Bone marrow (tissue), 2 donors: Measurements from ENCODE around the gene DGCR8.
"Not testable (repeated sequence)": the region's sequence is repeated elsewhere in the genome, so short reads cannot be mapped to it uniquely, and the experiment has no call there.

ENCODE experiments used
- DNase-seq, 2 donors: peaks; one replicate each; lab custom pipeline; 2025; lab: John Stamatoyannopoulos, UW

DGCR8 gene

DNA sequence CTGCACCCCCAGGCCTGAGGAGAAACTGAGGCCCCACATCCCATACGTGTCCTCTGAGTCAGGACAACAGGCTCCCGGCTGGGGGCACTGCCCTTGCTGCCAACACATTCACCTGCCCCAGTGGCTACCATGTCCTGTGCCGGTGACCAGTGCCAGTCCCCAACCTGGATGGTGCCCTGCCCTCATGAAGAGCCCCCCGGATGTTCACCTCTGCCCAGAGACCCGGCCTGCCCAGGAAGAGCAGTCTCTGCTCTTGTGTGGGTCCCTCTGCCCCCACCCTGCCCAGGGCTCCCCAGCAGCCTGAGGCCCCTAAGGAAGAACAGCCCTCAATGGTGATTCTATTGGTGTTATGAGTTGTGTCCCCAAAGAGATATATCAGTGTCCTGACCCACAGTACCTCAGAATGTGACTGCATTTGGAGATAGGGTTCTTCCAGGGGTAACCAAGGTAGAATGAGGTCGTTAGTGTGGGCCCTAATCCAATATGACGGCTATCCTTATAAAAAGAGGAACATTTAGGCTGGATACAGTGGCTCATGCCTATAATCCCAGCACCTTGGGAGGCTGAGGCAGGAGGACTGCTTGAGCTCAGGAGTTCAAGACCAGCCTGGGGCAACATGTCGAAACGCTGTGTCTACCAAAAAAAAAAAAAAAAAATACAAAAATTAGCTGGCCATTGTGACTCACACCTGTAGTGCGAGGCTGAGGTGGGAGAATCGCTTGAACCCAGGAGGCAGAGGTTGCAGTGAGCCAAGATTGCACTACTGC, 13.2 kb upstream of the DGCR8 start:
- DNase-seq: no peak

DNA sequence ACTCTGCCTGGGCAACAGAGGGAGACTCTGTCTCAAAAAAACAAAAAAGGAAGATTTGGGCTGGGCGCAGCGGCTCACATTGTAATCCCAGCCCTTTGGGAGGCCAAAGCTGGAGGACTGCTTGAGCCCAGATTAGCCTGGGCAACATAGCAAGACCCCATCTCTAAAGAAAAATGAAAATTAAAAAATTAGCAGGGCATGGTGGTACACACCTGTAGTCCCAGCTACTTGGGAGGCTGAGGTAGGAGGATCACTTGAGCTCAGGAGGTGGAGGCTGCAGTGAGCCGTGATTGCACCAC, 12.7 kb upstream of the DGCR8 start:
- DNase-seq: not testable (repeated sequence)

DNA sequence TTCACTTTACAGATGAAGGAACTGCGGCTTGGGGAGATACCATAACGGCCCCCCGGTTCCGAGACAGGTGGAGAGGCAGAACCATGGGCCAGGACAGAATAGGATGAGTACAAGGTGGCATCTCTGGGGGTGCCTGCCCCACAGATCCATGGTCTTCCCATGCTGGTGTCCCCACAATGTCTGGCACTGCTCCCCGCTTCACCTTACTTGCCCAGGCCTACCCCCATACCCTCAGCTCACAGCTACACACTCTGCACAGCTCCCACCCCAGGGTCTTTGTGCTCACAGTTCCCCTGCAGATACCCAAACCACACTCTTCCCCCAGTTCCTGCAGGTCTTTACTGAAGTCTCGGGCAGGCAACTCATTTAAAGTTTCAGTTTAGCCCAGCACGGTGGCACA, 11.4 kb upstream of the DGCR8 start:
- DNase-seq: no peak

DNA sequence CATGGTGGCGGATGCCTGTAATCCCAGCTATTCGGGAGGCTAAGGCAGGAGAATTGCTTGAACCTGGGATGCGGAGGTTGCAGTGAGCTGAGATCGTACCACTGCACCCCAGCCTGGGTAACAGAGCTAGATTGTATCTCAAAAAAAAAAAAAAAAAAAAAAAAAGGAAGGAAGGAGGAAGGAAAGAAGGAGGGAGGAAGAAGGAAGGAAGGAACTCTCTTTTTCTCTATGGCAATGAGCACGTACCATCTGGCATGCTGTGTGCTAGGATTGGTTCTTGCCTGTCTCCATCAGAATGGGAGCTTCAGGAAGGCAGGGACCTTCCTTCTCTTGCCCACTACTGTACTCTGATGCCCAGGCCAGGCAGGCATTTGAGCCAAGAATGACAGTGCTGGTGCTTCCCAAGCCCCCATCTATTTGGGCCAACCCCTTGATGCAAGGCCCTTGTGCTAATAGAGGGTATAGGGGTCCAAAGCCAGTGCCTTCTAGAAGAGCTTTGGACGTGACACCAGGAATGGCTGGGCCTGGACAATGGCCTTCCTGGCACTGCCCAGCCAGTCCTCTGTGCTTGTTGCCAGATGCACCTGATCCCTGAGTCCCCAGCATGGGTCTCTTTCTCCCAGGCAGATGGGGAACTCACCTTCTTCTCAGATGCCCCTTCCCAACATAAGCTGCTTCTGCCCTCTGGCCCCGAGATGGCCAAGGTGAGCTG, 10.6 kb upstream of the DGCR8 start:
- DNase-seq: no peak

DNA sequence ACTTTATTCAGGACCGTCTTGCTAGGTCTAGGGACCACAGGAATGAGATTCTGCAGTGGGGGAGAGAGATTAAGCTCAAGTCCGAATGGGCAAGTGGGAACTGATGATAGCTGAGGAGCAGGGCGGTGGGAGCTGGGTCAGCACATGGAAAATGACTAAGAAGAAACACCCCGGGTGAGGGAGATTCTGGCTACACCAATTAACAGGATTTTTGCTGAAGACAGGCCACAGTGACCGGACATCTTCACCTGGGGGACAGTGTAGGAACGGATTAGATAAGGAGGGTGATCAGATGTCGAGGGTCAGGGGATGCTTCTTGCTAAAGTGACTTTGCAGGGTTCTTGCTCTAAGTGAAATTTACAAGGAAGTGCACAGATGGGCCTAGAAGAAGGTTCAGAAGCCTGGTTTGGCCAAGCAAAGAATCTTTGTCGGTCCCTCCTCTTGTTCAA, 8.5 kb upstream of the DGCR8 start:
- no peak for DNase-seq

DNA sequence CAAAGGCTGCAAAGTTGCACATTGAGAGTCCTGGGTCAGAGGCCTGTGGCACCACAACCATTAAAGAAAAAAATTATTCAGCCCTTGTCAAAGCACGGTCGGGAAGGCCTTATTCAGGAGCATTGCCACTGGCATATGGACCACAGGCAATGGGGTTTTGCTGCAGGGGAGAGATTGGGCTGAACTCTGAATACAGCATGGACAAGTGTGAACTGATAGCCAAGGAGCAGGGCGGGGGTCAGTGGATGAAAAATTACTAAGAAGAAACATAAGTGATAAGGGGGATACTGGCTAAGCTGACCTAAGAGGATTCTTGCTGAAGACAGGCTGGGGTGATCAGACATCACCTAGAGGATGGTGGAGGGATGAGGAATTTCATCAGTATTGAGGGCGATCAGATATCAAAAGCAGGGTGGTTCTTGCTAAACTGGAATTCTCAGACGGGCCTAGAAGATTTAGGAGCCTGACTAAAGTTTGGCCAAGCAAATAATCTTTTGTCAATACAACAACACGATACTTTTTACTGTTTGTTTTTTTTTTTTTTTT, 3.3 kb upstream of the DGCR8 start:
- no peak for DNase-seq

DNA sequence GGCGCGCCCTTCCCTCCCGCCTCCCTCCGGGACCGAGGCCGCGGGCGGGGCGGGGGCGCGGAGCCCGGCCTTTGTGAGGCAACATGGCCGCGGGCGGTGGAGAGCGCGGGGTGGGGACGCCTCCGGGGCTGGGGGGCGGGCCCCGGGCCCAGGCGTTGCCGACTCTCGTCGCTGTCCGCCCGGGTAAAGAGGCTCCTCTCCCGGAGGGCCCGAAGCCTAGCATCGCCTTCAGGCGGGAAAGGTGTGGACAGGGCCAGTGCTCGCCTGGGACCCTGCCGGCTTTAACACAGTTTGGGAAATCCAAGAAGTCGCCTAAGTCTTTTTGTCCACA, 369 bp downstream of the DGCR8 start:
- DNase-seq: no peak

DNA sequence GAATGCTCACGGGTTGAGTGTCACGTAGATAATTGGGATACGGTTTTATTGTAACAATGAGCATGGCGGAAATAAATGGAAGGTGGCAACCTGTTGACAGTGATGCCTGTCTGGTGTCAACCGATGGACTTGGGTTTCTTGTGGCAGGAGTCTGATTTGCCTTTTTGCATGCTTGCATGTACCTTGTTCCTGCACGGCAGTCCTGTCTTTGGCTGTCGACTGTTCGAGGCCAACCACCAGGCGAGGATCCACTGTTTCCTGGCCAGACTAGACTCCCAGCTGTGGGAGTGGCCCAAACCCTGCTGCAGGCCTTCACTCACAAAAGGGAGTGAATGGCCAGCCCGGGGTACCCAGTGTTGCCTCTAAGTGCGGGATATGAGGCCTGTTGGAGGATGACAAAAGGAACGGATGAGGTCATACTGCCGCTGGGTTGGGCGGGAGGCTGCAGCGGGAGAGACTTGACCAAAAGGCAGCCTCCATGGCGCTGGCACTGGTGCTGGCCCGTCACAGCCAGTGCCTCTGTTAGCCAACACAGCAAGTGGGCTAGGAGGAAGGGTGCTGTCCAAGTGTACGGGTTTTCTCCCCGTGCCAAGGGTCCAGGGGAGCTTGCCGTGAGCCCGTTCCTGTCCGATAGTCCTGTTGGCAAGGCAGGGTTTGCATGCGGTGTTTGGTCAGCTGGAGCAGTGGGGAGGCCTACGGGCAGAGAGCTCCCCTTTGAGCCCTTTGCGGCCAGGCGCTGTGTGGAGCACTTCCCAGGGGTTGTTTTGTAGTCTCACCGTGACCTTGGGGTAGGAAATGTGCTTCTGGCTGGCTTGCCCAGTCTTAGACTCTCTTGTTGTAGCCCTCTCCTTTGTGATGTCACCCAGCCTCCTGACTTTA, 974 bp downstream of the DGCR8 start:
- no peak for DNase-seq

DNA sequence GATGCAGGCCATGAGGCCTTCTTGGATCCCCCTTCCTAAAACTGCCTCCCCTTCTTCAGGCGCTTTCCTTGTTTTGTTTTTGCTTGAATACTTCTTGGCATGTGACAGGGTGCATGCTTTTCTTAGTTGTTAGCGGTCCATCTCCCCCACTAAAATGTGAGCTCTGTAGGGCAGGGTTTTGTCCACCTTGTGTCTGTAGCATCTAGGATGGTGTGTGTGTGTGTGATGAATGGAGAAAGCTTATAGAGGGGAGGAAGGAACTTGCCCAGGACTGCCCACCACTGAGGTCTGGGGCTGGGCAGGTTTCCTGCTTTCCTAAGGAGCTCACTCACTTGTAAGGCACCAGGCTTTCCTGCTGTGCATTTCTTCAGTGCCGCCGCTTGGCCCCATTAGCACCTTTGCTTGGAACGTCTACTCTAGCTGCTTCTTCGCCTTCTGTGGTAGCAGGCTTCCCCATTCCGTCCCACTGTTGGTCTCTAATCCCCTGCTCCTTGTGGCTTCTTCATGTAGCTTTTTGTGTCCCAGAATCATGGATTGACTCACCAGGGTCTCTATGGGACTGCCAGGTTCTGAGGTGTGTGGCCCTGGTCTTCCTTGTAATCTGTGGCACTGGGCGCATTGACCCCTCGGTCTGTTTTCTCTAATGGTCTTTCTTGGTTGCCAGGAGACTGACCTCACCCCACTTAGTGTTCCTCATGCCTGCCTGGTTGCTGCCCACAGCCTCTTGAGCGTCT, 3.3 kb downstream of the DGCR8 start:
- DNase-seq: no peak

DNA sequence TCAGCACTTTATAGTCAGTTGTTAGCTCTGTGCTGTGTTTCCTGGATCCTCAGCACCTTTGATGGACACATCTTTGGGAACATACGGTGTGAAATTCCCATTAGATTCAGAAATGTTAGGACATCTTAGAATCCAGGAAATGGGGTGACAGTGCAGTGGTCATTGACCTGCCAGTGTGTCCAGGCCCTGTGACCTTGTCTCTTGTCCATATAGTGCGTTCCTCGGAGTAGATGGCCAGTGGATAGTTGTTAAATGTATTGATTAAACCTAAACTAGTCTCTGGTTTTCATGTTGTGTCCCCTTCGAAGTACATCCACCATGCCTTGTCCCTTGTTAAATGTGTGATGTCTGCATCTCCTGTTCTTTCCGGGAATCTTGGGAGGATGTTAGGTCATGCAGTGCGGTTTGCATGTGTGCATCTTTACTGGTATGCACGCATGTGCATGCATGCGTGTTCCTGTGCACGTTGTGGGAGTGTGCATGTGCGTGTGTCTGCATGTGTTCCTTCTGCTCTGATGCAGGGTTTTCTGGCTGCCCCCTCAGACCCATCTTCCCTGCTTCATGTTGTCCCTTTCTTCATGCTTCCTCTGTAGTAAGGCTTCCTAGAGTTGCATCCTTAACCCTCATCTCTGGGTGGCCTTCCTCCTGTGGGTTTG, 4.0 kb downstream of the DGCR8 start:
- DNase-seq: no peak

DNA sequence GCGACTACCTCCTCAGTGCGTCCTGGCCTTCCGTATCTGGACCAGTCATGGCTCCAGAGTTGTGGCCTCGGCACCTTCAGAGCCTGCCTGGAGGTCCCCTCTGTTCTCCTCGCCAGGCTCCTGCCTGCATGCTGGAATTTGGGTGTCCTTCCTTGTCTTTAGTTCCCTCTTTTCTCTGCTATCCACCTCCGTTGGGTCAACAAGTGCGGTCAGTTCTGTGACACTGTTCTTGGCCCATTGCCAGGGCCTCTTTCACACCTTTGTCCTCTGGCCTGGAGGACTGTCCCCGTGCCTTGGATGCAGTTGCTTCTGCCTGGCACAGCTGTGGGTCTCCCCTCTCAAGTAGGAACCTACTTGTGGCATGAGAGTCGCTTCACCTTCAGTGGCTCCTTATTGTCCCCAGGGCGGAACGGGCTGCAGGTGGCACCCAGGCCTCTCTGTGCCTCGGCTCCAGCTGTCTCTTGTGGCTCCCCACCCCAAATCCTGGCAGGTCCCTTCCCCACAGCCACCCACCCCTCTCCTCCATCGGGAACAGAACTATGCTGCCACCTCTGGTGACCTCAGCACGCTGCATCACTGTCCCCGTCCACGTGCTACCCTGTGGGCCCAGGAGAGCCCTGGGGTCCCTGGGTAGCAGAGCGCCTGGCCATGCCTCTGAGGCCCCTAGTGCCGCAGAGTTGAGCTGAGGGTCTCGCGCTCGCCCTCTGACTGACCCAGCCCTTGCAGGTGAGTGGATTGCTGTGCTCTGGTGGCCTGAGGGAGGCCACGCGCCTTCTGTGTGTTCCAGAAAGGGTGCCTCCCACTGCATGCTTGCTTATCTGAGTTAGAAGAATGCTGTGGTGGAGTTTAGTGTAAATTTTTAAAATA, 4.7 kb downstream of the DGCR8 start:
- no peak for DNase-seq

DNA sequence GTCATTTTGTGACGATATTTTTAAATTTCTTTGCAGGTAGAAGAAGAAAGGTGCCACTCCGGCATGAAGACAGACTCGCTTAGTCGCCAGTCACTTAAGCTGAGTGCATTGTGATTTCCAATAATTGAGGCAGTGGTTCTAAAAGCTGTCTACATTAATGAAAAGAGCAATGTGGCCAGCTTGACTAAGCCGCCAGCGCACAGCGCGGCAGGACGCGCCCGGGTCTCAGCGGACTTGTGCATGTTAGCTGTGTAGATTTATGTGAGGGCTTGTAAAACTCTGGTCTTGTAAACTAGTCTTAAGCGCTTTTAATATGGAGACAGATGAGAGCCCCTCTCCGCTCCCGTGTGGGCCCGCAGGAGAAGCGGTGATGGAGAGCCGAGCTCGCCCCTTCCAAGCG, 5.6 kb downstream of the DGCR8 start:
- DNase-seq: no peak

DNA sequence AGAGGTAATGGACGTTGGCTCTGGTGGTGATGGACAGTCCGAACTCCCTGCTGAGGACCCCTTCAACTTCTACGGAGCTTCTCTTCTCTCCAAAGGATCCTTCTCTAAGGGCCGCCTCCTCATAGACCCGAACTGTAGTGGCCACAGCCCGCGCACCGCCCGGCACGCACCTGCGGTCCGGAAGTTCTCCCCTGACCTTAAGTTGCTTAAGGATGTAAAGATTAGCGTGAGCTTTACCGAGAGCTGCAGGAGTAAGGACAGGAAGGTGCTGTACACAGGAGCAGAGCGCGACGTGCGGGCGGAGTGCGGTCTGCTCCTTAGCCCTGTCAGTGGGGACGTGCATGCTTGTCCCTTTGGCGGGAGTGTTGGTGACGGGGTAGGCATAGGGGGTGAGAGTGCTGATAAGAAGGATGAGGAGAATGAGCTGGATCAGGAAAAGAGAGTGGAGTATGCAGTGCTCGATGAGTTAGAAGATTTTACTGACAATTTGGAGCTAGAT, 6.1 kb downstream of the DGCR8 start:
- DNase-seq: no peak

DNA sequence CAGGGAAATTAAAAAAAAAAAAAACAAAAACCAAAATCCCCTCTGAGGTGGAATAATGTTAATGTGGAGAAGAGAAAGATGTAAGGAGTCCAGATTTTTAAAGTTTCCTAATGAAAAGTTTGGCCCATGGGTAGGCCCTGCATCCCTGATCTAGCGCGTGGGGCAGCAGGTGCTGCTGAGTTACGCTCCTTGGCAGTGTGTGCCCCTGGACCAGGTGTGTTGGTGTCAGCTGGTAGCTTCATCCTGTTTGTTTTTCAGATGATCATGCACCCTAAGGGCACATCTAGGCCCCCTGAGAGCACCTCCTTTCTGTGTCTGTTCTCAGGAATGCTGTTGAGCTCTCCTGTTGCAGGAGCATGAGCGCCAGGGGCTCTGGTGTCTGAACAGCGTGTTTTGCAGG, 6.7 kb downstream of the DGCR8 start:
- no peak for DNase-seq

DNA sequence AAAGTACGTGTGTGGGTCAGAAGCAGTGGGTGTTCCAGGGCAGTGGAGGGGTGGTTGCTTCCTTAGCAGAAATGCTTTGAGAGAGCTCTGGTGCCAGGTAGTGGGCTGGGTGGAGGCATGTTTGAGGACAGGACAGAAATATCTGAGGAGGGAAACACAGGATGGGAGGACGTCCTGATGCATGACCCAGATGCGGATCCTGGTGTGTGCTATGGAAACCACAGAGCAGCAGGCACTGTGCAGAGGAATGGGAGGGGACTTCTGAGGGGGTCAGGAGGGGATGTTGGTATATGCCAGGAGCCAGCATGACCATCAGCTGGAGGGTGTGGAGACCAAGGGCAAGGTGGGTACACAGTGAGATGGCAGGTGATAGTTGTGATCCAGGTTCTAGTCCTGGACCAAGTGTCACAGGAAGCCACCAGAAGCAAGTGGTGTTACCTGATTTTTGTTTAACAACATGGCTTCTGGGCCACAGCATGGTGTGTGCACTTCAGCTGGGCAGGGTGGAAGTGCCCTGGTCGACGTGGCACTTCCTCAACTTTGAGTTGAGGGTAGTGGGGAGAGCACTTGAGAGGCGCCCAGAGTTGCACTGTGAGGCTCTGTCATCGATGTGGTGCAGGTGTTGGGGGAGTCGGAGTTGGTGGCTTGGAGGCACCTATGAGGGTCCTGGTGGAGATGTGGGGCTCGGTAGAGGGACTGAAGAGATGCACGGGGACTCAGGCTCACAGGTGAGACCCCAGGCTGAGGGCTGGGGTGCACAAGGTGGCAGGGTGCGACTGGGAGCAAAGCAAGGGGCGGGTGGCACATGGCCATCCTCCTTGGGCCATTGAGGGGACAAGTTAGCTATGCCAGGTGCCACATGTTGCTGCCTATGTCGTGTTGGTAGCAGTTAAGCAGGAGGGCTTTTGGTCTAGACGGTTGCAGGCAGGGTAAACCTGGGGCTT, 7.5 kb downstream of the DGCR8 start:
- DNase-seq: no peak

DNA sequence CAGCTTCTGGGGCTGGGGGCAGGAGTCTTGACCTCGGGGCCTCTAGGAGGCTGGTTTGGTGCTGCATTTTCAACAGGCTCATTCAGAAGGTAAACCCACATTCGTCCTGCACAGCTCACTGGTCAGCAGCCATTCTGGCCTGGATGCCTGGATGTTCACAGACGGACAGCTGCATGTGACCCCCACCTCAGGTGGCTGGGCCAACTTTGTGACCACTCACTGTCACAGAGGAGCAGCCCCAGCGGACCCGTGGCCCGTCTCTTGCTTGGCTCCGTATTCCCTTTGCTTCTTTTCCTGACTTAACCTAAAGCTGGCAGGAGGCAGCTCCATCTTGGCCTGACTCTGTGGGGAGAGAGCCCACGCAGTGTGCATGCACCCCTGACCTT, 8.2 kb downstream of the DGCR8 start:
- DNase-seq: no peak

DNA sequence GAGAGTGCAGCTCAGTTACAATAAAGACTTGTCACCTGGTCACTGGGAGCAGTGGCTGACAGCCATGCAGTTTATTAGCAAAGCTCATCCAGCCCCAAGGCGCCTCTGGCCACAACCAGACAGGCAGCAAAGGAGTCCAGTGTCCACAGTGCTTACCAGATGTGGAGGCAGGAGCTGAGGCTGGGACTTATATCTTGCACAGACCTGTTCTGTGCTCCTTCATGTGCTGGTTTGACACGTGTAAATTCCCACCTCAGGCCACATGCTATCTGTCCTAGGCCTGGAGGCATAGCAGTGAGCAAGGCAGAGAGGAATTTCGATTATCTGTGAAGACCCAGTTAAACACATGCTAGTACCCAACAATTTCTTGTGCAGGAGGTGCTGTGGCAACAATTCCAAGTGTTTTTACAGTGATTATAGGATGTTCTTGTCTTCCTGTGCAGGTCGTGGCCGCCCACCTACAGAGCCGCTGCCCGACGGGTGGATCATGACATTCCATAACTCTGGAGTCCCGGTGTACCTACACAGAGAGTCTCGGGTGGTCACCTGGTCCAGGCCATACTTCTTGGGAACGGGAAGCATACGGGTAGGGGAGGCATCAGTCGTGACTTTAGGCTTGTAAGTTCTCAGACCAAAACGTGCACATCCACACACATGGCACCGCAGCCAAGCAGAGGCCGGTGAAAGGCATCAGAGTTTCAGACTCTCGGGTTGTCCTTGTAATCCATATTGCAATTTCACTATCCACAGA, 9.4 kb downstream of the DGCR8 start:
- no peak for DNase-seq

DNA sequence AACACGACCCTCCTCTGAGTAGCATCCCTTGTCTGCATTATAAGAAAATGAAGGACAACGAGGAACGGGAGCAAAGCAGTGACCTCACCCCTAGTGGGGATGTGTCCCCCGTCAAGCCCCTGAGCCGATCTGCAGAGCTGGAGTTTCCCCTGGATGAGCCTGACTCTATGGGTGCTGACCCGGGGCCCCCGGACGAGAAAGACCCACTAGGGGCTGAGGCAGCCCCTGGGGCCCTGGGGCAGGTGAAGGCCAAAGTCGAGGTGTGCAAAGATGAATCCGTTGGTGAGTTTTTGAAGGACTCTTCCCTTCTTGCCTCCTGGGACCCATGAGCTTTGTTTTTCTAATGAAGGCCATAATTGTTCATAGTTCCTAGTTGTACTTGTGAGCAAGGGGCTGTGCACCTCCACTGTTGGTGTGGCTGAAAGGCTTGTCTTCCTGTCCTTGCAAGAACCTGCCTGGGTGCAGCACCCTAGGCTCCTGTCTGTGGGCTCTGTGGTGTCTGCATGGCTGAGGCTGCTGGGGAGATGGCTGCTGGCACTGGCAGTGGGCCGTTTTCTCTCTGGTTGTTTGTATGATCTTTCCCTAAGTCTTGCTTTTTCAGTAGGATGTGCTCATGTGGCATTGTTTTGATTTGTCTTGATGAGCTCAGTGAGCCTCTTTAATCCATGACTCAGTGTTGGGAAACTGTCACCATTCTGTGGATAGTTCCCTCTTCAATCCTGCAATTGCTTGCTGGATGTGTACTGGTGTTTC, 10.1 kb downstream of the DGCR8 start:
- no peak for DNase-seq
